ENCODE data around the gene PPARG.

The PPARG gene

DNA sequence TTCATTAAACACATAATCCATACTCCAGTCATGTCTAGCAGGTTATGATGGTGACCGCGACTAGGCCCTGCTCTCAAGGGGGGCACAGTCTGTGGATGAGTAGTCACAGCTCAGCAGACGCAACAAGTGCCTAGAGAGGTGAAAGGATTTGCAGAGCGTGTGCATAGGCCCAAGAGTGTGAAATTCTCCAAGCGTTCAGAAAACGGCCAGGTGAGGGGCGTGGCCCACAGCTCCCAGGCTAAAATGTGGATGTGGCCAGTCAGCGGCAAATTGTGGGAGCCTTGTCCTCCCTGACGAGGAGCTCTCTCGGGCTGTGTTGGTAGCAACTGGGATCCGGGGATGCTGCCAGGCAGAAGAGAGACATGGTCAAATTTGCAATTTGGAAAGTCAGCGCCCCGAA is 149.0 kb downstream of the PPARG start:
- H3K9ac ChIP-seq (ENCODE audit: low read length): no peak overlapping the region
- H3K9me3 ChIP-seq (ENCODE audit: control insufficient read depth, low read length): no peaks in the 10 kb centered on the region
- peaks cover 5% of the 10 kb centered on the region for H3K4me1 ChIP-seq (ENCODE audit: control insufficient read depth, insufficient read depth, low read length)
- H3K36me3 ChIP-seq (ENCODE audit: control insufficient read depth, insufficient read depth, low read length): no peaks in the 10 kb centered on the region
- no peaks in the 10 kb centered on the region for H3K27me3 ChIP-seq (ENCODE audit: control insufficient read depth, insufficient read depth, low read length)
- no peak overlapping the region for H3K4me3 ChIP-seq (ENCODE audit: low read length)

DNA sequence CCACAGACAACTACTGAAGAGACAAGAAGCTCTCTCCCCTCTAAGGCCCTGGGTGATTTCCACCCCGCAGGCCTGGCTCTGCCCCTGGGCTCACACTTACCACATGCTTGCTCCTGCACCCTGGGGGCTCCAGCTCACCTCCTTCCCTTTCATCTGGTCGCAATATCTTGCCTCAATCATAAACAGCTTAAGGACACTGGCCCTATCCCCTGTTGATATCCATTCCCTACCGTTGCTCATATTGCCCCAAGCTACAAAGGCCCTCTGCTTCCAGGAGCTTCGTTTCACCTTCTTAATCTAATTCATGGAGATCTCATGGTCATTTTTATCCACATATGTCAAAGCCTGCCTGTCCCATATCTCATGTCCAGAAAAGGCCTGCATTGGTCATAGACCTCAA is 149.4 kb downstream of the PPARG start:
- Histone ChIP-seq H3K4me3 (ENCODE audit: low read length) (no peak overlapping the region), H3K9ac (ENCODE audit: low read length) (no peak overlapping the region), H3K36me3 (ENCODE audit: control insufficient read depth, insufficient read depth, low read length) (no peaks in the 10 kb centered on the region), H3K9me3 (ENCODE audit: control insufficient read depth, low read length) (no peaks in the 10 kb centered on the region), H3K4me1 (ENCODE audit: control insufficient read depth, insufficient read depth, low read length) (peaks cover 9% of the 10 kb centered on the region), H3K27me3 (ENCODE audit: control insufficient read depth, insufficient read depth, low read length) (no peaks in the 10 kb centered on the region)

DNA sequence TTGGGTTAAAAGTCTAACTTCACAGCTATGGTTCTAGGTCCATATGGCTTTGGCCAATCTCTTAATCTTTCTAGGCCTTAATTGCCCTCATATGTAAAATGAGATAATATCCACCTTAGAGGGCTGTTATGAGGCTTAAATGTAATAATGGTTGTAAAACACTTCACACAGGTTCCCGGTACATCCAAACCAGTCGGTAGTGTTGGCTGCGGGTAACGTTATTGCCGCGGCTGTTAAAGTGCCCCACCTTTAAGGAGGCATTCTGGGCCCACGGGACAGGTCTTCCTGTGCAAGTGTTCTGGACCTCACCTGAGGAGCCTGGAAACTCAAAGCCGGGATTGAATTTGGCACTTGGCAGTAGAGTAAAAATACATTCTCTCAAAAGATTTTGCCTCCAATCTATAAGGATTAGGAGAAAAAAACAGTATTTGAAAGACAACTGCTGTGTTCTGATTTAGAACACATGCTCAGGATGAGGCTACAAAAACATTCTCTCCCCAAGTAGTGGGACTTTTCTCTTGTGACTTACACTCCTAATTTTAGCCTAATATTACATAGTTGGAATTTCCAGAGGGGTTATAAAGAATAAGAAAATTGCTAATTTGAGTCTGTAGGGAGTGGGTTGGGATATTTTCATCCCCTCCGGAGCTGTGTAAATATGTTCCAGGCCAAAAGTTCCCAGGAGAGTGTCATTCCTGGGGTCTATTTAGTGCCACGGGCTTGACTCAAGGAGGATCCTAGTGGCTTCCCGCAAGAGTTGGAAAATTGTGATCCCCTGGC is 150.5 kb downstream of the PPARG start:
- Histone ChIP-seq H3K4me3 (ENCODE audit: low read length) (no peak overlapping the region), H3K27me3 (ENCODE audit: control insufficient read depth, insufficient read depth, low read length) (no peaks in the 10 kb centered on the region), H3K4me1 (ENCODE audit: control insufficient read depth, insufficient read depth, low read length) (peaks cover 20% of the 10 kb centered on the region), H3K9ac (ENCODE audit: low read length) (no peak overlapping the region), H3K9me3 (ENCODE audit: control insufficient read depth, low read length) (no peaks in the 10 kb centered on the region), H3K36me3 (ENCODE audit: control insufficient read depth, insufficient read depth, low read length) (no peaks in the 10 kb centered on the region)

DNA sequence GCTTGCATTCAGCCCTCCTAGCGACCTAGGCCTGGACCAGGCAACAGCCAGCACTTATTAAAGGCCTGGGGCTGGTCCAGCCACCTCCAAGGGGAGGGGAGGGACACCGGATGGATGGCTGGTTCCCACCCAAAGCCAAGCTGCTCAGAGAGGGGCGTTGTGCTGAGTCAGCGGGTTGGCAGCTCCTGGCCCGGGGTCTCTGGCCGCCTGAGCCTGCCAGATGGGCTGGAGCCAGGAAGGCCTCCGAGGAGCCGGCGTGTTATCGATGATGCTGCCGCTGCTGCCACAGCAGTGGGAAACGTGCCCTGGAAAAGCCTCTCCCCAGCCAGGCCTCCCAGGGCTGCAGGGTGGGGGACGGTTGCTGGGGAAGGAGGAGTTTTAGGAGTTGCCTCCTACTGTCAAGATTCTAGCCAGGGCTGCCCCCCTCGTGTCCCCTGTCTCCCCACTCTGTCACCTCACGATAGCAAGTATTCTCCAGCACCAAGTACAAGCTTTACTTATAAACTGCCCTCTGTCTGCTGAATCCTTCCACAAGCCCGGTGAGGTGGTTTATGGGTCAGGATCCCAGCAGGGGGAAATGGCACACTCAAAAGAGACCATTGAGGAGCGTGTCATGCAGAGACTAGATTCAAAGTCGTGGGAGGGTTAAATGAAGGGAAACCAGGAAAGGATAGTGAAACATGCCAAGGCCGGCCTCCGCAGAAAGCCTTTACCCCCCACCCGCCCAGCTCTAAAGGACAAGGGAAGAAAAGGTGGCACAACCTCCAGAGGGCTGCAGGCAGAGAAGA is 152.3 kb downstream of the PPARG start:
- no peak overlapping the region for H3K9ac ChIP-seq (ENCODE audit: low read length)
- no peaks in the 10 kb centered on the region for H3K36me3 ChIP-seq (ENCODE audit: control insufficient read depth, insufficient read depth, low read length)
- H3K4me1 ChIP-seq (ENCODE audit: control insufficient read depth, insufficient read depth, low read length): peaks cover 31% of the 10 kb centered on the region
- H3K9me3 ChIP-seq (ENCODE audit: control insufficient read depth, low read length): no peaks in the 10 kb centered on the region
- no peaks in the 10 kb centered on the region for H3K27me3 ChIP-seq (ENCODE audit: control insufficient read depth, insufficient read depth, low read length)
- no peak overlapping the region for H3K4me3 ChIP-seq (ENCODE audit: low read length)

DNA sequence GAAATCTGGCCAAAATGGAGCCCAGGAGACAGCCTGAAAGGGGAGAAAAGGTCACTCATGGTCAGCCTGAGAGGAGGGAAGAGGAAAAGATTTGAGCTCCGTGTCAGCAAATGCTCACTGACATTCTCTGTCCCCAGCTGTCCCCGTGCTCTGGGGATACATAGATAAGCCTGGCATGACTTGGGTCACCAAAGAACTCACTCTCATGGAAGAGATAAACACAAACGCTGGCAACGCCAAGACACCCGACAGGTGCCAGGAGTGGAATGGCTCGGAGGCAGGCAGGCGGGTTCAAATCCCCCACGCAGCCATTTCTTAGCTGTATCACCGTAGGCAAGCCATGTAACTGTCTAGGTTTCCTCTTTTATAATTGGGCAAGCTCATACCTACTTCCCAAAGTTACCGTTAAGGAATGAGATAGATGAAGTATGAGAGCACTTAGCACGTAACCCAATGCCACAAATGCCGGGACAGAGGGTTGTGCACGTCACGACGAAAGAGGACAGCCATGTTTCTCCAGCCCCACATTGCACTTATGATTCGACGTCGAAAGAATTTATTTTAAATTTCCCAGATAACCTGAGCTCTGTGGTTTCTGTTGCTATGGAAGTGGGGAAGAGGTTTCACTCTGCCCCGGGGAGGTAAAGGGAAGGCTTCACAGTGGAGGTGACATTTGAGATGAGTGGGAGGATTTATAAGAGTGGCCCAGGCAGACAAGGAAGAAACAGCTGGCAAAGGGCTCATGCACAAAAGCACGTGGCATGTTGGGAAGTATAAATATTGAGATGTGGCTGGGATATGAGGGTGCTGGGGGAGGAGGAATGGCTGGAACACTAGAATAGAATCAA is 154.0 kb downstream of the PPARG start:
- no peaks in the 10 kb centered on the region for H3K9me3 ChIP-seq (ENCODE audit: control insufficient read depth, low read length)
- no peak overlapping the region for H3K4me3 ChIP-seq (ENCODE audit: low read length)
- no peaks in the 10 kb centered on the region for H3K27me3 ChIP-seq (ENCODE audit: control insufficient read depth, insufficient read depth, low read length)
- no peaks in the 10 kb centered on the region for H3K36me3 ChIP-seq (ENCODE audit: control insufficient read depth, insufficient read depth, low read length)
- peaks cover 42% of the 10 kb centered on the region for H3K4me1 ChIP-seq (ENCODE audit: control insufficient read depth, insufficient read depth, low read length)
- no peak overlapping the region for H3K9ac ChIP-seq (ENCODE audit: low read length)

DNA sequence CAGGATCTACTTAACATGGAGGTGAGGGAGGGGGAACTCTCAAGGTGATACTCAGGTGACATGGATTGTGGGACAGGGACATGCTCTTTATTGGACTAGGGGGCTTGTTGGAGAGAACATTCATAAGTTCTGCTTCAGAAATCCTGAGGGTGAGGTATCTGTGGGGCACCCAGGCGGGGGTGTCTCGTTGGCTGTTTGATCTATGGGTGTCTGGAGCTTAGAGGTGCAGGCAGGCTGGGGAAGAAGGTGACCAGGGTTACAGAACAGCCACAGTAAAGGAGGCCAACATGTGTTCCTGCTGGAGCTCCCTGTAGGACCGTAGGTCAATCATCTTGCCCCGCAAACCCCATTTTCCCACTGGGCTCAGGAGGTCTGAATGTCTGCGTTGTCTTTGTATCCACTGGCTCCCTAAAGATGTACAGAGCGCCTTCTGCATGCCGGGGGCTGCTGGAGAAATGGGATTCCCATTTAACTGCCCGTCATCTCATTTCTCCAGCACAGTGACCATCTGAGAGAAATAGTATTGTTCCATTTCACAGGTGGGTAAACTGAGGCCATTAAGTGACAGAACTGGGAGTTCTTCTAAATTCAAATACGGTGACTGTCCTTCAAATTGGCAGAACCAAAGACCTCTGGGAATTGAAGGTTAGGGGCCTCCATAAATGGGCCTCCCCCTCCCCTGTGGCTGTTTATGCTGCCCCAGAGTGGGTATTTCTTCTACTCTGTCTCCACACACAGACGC is 155.1 kb downstream of the PPARG start:
- Histone ChIP-seq H3K27me3 (ENCODE audit: control insufficient read depth, insufficient read depth, low read length) (no peaks in the 10 kb centered on the region), H3K4me1 (ENCODE audit: control insufficient read depth, insufficient read depth, low read length) (peaks cover 42% of the 10 kb centered on the region), H3K9me3 (ENCODE audit: control insufficient read depth, low read length) (no peaks in the 10 kb centered on the region), H3K36me3 (ENCODE audit: control insufficient read depth, insufficient read depth, low read length) (no peaks in the 10 kb centered on the region), H3K9ac (ENCODE audit: low read length) (peak overlapping the region; percentile 20), H3K4me3 (ENCODE audit: low read length) (peak overlapping the region; percentile 0)

DNA sequence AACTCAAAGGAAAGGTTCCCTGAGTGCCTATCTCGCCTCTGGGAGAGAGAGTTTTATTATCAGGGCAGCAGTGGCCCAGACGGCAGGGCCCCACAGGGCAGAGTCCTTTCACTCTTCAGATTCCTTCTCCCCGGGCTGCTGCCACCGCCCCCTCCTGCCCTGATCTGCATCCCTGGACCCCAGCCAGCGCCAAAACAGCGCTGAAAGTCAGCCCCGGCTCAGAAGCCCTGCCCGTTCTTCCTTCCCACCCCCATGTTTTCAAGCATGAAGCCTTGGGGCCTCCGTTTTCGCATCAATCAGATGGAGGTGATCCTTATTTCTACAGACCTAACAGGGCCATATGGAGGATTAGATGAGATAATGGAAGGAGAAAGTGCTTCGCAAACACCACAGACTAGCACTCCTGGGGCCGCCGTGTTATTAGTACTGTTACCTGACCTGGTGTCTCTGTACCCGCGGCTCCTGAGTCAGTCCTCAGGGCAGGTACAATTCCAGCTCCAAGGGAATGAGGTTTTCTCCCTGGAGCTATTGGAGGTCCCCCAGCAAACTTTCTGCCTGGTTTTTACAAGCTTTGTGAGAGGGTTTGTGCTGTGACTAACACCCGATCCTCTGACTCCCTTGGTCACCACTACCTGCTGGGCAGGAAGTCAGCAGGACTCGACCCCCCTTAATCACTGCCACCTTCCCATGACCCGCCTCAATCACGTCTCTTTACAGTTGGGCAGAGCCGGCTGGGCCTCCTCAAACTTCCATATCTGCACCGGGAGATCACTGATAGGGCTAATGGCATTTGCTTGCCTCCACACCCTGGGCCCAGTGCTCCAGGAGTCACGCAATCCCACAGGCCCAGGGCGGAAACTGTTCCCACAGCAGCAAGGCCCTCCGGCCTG is 156.0 kb downstream of the PPARG start:
- H3K9ac ChIP-seq (ENCODE audit: low read length): peak overlapping the region; percentile 60
- H3K9me3 ChIP-seq (ENCODE audit: control insufficient read depth, low read length): no peaks in the 10 kb centered on the region
- no peaks in the 10 kb centered on the region for H3K27me3 ChIP-seq (ENCODE audit: control insufficient read depth, insufficient read depth, low read length)
- no peaks in the 10 kb centered on the region for H3K36me3 ChIP-seq (ENCODE audit: control insufficient read depth, insufficient read depth, low read length)
- H3K4me3 ChIP-seq (ENCODE audit: low read length): peak overlapping the region; percentile 0
- H3K4me1 ChIP-seq (ENCODE audit: control insufficient read depth, insufficient read depth, low read length): peaks cover 46% of the 10 kb centered on the region

DNA sequence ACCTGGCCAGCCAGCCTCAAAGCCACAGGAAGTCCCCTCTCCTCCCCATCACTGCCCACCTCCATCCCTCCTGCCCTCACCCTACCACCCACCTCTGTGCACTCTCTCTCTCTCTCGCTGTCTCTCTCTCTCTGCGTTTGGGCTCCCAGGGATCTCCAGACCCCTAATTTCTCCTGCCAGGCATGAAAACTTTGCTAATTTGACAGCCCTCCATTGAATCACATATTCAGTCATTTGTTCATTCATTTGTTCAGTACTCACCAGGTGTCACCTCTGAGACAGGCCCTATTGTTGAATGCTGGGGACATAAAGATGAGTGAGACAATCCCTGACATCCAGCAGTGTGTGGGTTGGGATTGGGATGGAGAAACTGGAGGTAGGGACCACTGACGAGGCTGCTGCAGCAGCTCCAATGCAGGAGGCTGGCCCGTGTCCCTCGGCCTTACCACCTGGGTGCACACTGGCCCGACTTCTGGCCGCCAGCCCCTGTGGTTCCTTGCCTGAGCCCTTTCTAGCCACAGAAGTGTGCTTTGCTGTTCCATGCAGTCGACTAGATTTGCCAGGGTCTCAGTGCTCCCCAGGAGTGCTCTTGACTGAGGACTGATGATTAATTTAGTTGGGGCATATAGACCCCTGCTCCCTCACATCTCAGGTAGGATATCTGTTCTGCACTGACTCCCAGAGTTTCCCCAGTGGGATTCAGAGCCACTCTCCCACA is 156.8 kb downstream of the PPARG start:
- peak overlapping the region; percentile 50 for H3K9ac ChIP-seq (ENCODE audit: low read length)
- H3K27me3 ChIP-seq (ENCODE audit: control insufficient read depth, insufficient read depth, low read length): no peaks in the 10 kb centered on the region
- peaks cover 53% of the 10 kb centered on the region for H3K4me1 ChIP-seq (ENCODE audit: control insufficient read depth, insufficient read depth, low read length)
- H3K36me3 ChIP-seq (ENCODE audit: control insufficient read depth, insufficient read depth, low read length): no peaks in the 10 kb centered on the region
- no peak overlapping the region for H3K4me3 ChIP-seq (ENCODE audit: low read length)
- H3K9me3 ChIP-seq (ENCODE audit: control insufficient read depth, low read length): no peaks in the 10 kb centered on the region

DNA sequence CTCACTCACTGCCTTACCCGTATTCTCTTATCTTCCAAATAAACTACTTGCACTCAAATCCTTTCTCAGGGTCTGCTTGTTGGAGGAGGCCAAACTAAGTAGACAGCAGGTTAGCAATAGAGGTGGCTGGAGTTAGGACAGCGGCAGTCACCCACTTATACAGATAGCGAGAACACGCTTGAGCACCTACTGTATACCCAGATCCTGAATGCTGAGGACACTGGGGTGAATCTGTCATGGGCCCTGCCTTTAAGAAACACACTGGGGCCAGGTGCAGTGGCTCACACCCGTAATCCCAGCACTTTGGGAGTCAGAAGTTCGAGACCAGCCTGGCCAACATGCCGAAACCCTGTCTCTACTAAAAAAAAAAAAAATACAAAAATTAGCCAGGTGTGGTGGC is 157.4 kb downstream of the PPARG start:
- H3K4me3 ChIP-seq (ENCODE audit: low read length): no peak overlapping the region
- H3K9me3 ChIP-seq (ENCODE audit: control insufficient read depth, low read length): no peaks in the 10 kb centered on the region
- H3K4me1 ChIP-seq (ENCODE audit: control insufficient read depth, insufficient read depth, low read length): peaks cover 53% of the 10 kb centered on the region
- H3K36me3 ChIP-seq (ENCODE audit: control insufficient read depth, insufficient read depth, low read length): no peaks in the 10 kb centered on the region
- H3K9ac ChIP-seq (ENCODE audit: low read length): peak overlapping the region; percentile 41
- no peaks in the 10 kb centered on the region for H3K27me3 ChIP-seq (ENCODE audit: control insufficient read depth, insufficient read depth, low read length)

DNA sequence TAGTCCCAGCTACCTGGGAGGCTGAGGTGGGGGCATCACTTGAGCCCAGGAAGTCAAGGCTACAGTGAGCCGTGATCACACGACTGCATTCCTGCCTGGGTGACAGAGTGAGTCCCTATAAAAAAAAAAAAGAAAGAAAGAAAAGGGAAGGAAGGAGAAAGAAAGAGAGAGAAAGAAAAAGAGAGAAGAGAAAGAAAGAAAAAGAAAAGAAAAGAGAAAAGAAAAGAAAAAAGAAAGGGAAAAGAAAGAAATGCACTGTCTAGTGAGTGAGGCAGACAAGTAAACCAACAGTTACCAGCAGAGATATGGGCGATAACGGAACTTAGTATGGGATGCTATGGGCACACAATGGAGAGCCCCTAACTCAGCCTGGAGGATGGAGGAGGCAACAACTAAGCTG is 158.2 kb downstream of the PPARG start:
- H3K36me3 ChIP-seq (ENCODE audit: control insufficient read depth, insufficient read depth, low read length): no peaks in the 10 kb centered on the region
- no peaks in the 10 kb centered on the region for H3K9me3 ChIP-seq (ENCODE audit: control insufficient read depth, low read length)
- no peaks in the 10 kb centered on the region for H3K27me3 ChIP-seq (ENCODE audit: control insufficient read depth, insufficient read depth, low read length)
- no peak overlapping the region for H3K4me3 ChIP-seq (ENCODE audit: low read length)
- H3K4me1 ChIP-seq (ENCODE audit: control insufficient read depth, insufficient read depth, low read length): peaks cover 53% of the 10 kb centered on the region
- no peak overlapping the region for H3K9ac ChIP-seq (ENCODE audit: low read length)
